H9 (cell line): ENCODE results near the gene DENND1A. TPM values are rescaled to one million over a fixed set of nuclear protein-coding genes. Genes with fewer than 3 reads are reported as not detected.
"Not testable (repeated sequence)": the region's sequence is repeated elsewhere in the genome, so short reads cannot be mapped to it uniquely, and the experiment has no call there.

ENCODE experiments used
- DNase-seq: peaks from one replicate; pipeline ENCODE4 v3.0.0-alpha.2; 2017
- H2AFZ ChIP-seq: one replicate; pipeline ENCODE4 v1.6.1; 2013; ENCODE audit warnings: mild to moderate bottlenecking, low read length, control low read depth, moderate library complexity
- H2AK5ac ChIP-seq: 2 replicates; pipeline ENCODE4 v1.6.1; 2013; ENCODE audit warnings: low read length, control low read depth, mixed read lengths; ENCODE audit not compliant: insufficient read length
- H2BK120ac ChIP-seq: one replicate; pipeline ENCODE4 v1.6.1; 2013; ENCODE audit warnings: low read depth, mild to moderate bottlenecking, low read length, control low read depth, inconsistent platforms; ENCODE audit not compliant: poor library complexity, severe bottlenecking
- H2BK12ac ChIP-seq: 2 replicates; pipeline ENCODE4 v1.6.1; 2013; ENCODE audit warnings: low read length, control low read depth, mixed read lengths, low read depth; ENCODE audit not compliant: insufficient read length
- H2BK15ac ChIP-seq: 2 replicates; pipeline ENCODE4 v1.6.1; 2013; ENCODE audit warnings: low read depth, low read length, control low read depth
- H2BK20ac ChIP-seq: one replicate; pipeline ENCODE4 v1.6.1; 2013; ENCODE audit warnings: low read depth, mild to moderate bottlenecking, low read length, control low read depth, inconsistent platforms; ENCODE audit not compliant: poor library complexity, severe bottlenecking
- H2BK5ac ChIP-seq: 2 replicates; pipeline ENCODE4 v1.6.1; 2013; ENCODE audit warnings: low read length, control low read depth, mixed read lengths; ENCODE audit not compliant: insufficient read length
- H3K14ac ChIP-seq: 2 replicates; pipeline ENCODE4 v1.6.1; 2013; ENCODE audit warnings: low read length, control low read depth; ENCODE audit not compliant: insufficient read depth
- H3K18ac ChIP-seq: 2 replicates; pipeline ENCODE4 v1.6.1; 2013; ENCODE audit warnings: low read depth, mild to moderate bottlenecking, mixed read lengths, low read length, control low read depth; ENCODE audit not compliant: insufficient read length
- H3K23ac ChIP-seq: 2 replicates; pipeline ENCODE4 v1.6.1; 2013; ENCODE audit warnings: low read length, control low read depth, mixed read lengths, low read depth; ENCODE audit not compliant: insufficient read length
- H3K23me2 ChIP-seq: 2 replicates; pipeline ENCODE4 v1.6.1; 2013; ENCODE audit warnings: low read depth, mild to moderate bottlenecking, mixed read lengths, low read length, control low read depth; ENCODE audit not compliant: insufficient read length, poor library complexity, severe bottlenecking
- H3K27ac ChIP-seq: 2 replicates; pipeline ENCODE4 v1.5.1; 2013; ENCODE audit warnings: low read length, control low read depth, mixed read lengths, low read depth; ENCODE audit not compliant: insufficient read length
- H3K27me3 ChIP-seq: 2 replicates; pipeline ENCODE4 v1.6.1; 2013; ENCODE audit warnings: low read length, control low read depth, inconsistent platforms; ENCODE audit not compliant: insufficient read depth
- H3K4ac ChIP-seq: 2 replicates; pipeline ENCODE4 v1.6.1; 2013; ENCODE audit warnings: low read depth, mild to moderate bottlenecking, control low read depth, inconsistent platforms, low read length, moderate library complexity
- H3K4me1 ChIP-seq: 2 replicates; pipeline ENCODE4 v1.6.1; 2013; ENCODE audit warnings: low read length, control low read depth, inconsistent platforms; ENCODE audit not compliant: insufficient read depth
- H3K4me2 ChIP-seq: 2 replicates; pipeline ENCODE4 v1.6.1; 2013; ENCODE audit warnings: low read length, control low read depth, mixed read lengths; ENCODE audit not compliant: insufficient read length, insufficient read depth
- H3K56ac ChIP-seq: 2 replicates; pipeline ENCODE4 v1.6.1; 2013; ENCODE audit warnings: low read depth, mild to moderate bottlenecking, mixed read lengths, low read length, control low read depth; ENCODE audit not compliant: insufficient read length
- H3K79me1 ChIP-seq: 2 replicates; pipeline ENCODE4 v1.6.1; 2013; ENCODE audit warnings: low read depth, mild to moderate bottlenecking, moderate library complexity, low read length, control low read depth, inconsistent platforms; ENCODE audit not compliant: insufficient read depth, poor library complexity, severe bottlenecking
- H3K79me2 ChIP-seq: 2 replicates; pipeline ENCODE4 v1.6.1; 2013; ENCODE audit warnings: low read length, control low read depth, inconsistent platforms; ENCODE audit not compliant: insufficient read depth
- H3K9ac ChIP-seq: 2 replicates; pipeline ENCODE4 v1.6.1; 2013; ENCODE audit warnings: low read length, control low read depth, mixed read lengths; ENCODE audit not compliant: insufficient read length; ENCODE audit errors: extremely low read depth
- H3K9me3 ChIP-seq: one replicate; pipeline ENCODE4 v1.6.1; 2013; ENCODE audit warnings: low read depth, low read length, inconsistent platforms; ENCODE audit not compliant: control insufficient read depth
- H3T11ph ChIP-seq: one replicate; pipeline ENCODE4 v1.6.1; 2013; ENCODE audit warnings: mild to moderate bottlenecking, low read length, control low read depth, inconsistent platforms
- H4K20me1 ChIP-seq: one replicate; pipeline ENCODE4 v1.6.1; 2013; ENCODE audit not compliant: control insufficient read depth, insufficient read length, insufficient read depth
- H4K5ac ChIP-seq: 2 replicates; pipeline ENCODE4 v1.6.1; 2013; ENCODE audit warnings: low read depth, mild to moderate bottlenecking, mixed read lengths, low read length, control low read depth; ENCODE audit not compliant: insufficient read length
- H4K8ac ChIP-seq: replicated peaks from 2 replicates; pipeline ENCODE4 v1.6.1; 2013; ENCODE audit warnings: low read length, control low read depth, mixed read lengths, low read depth; ENCODE audit not compliant: insufficient read length
- H4K91ac ChIP-seq: 2 replicates; pipeline ENCODE4 v1.6.1; 2013; ENCODE audit warnings: low read depth, mild to moderate bottlenecking, moderate library complexity, mixed read lengths, low read length, control low read depth; ENCODE audit not compliant: insufficient read length
- H3K27ac Mint-ChIP-seq, 3 experiments: 2 replicates in 2 of 3; 3 replicates in 1 of 3; pipeline ENCODE4 v1.8.0; 2020 to 2021; ENCODE audit warnings: mixed read lengths in 3 of 3, mild to moderate bottlenecking in 1 of 3, moderate library complexity in 1 of 3
- H3K27me3 Mint-ChIP-seq: 2 replicates; pipeline ENCODE4 v1.8.0; 2021; ENCODE audit warnings: low read depth, mild to moderate bottlenecking, moderate library complexity, mixed read lengths
- H3K36me3 Mint-ChIP-seq, 3 experiments: 2 replicates in 2 of 3; 3 replicates in 1 of 3; pipeline ENCODE4 v1.8.0; 2020 to 2021; ENCODE audit warnings: low read depth in 3 of 3, mixed read lengths in 3 of 3; ENCODE audit not compliant: insufficient read depth in 1 of 3
- H3K4me1 Mint-ChIP-seq, 2 experiments: 2 replicates each; pipeline ENCODE4 v1.8.0; 2020; ENCODE audit warnings: mixed read lengths in 2 of 2
- H3K4me3 Mint-ChIP-seq, 2 experiments: 2 replicates in 1 of 2; 3 replicates in 1 of 2; pipeline ENCODE4 v1.8.0; 2020 to 2021; ENCODE audit warnings: mild to moderate bottlenecking in 2 of 2, mixed read lengths in 2 of 2, moderate library complexity in 1 of 2
- H3K9me3 Mint-ChIP-seq, 2 experiments: 2 replicates in 1 of 2; 3 replicates in 1 of 2; pipeline ENCODE4 v1.8.0; 2020; ENCODE audit warnings: mild to moderate bottlenecking in 2 of 2, mixed read lengths in 2 of 2, moderate library complexity in 1 of 2
- WGBS: extraction: QIAGEN DNeasy Blood & Tissue Kit; methylation state at CpG from one replicate; pipeline ENCODE4 v1.1.7; 2013; ENCODE audit warnings: missing lambda C conversion rate, low lambda C conversion rate, mixed read lengths; ENCODE audit not compliant: insufficient read length; ENCODE audit errors: extremely low coverage; 5-methylcytosine and 5-hydroxymethylcytosine counted together
- total RNA-seq: library from RNA; stranded (reverse); gene quantifications from 2 replicates; pipeline ENCODE4 v1.2.1, GENCODE V29; 2021
- TF ChIP-seq, protein P1 (sequence below): fragments of 200-600 bp; sonication (generic); conservative IDR thresholded peaks from 3 replicates; pipeline ENCODE4 v1.8.0; 2021; ENCODE audit warnings: antibody characterized with exemption, mild to moderate bottlenecking

DENND1A gene
- total RNA-seq, 1 experiment from 2014 or later: 20.4 TPM

GRCh38 chr9:123334639-123335038, 595.3 kb downstream of the DENND1A start:
- Histone ChIP-seq H2AK5ac (no peak overlapping the region), H2AFZ (no peak overlapping the region), H2BK15ac (no peak overlapping the region), H3K27me3 (no peaks in the 10 kb centered on the region), H2BK12ac (no peak overlapping the region), H3K9me3 (no peaks in the 10 kb centered on the region), H3T11ph (no peak overlapping the region), H3K27ac (no peak overlapping the region), H3K23me2 (no peaks in the 10 kb centered on the region), H3K23ac (no peak overlapping the region), H3K56ac (no peak overlapping the region), H3K9ac (no peak overlapping the region), H3K4ac (no peak overlapping the region), H2BK5ac (no peak overlapping the region), H4K20me1 (no peaks in the 10 kb centered on the region), H3K14ac (no peak overlapping the region), H3K79me2 (no peaks in the 10 kb centered on the region), H4K8ac (no peak overlapping the region), H4K5ac (no peak overlapping the region), H3K79me1 (no peaks in the 10 kb centered on the region), H4K91ac (no peak overlapping the region), H2BK20ac (no peak overlapping the region), H3K18ac (no peak overlapping the region), H2BK120ac (no peak overlapping the region), H3K4me2 (no peak overlapping the region), H3K4me1 (peaks cover 2% of the 10 kb centered on the region; the same call in 1 of the 2 replicates)
- Mint-ChIP-seq H3K4me3 (no peak overlapping the region), H3K27ac (no peak overlapping the region), H3K9me3 (no peaks in the 10 kb centered on the region), H3K36me3 (no peaks in the 10 kb centered on the region), H3K4me1 (peaks cover 17 to 25% of the 10 kb centered on the region in 2 experiments), H3K27me3 (no peaks in the 10 kb centered on the region; the same call in none of the 2 replicates)
- TF ChIP-seq, protein P1, sequence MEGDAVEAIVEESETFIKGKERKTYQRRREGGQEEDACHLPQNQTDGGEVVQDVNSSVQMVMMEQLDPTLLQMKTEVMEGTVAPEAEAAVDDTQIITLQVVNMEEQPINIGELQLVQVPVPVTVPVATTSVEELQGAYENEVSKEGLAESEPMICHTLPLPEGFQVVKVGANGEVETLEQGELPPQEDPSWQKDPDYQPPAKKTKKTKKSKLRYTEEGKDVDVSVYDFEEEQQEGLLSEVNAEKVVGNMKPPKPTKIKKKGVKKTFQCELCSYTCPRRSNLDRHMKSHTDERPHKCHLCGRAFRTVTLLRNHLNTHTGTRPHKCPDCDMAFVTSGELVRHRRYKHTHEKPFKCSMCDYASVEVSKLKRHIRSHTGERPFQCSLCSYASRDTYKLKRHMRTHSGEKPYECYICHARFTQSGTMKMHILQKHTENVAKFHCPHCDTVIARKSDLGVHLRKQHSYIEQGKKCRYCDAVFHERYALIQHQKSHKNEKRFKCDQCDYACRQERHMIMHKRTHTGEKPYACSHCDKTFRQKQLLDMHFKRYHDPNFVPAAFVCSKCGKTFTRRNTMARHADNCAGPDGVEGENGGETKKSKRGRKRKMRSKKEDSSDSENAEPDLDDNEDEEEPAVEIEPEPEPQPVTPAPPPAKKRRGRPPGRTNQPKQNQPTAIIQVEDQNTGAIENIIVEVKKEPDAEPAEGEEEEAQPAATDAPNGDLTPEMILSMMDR: no peak
- no CpG with 5 or more reads among the region's 3 CpGs for WGBS
- DNase-seq: no peak

- H2BK120ac ChIP-seq, H3K79me2 ChIP-seq, H3K36me3 Mint-ChIP-seq, H3K27ac ChIP-seq, H3K9me3 ChIP-seq, H4K5ac ChIP-seq, H3K14ac ChIP-seq, H3K27ac Mint-ChIP-seq, H3K23me2 ChIP-seq, H2BK12ac ChIP-seq, H3K4ac ChIP-seq, H3K4me1 ChIP-seq, H3K23ac ChIP-seq, H3K9me3 Mint-ChIP-seq, H3K4me3 Mint-ChIP-seq, H3K9ac ChIP-seq, H2BK5ac ChIP-seq, H2AFZ ChIP-seq, H3K4me2 ChIP-seq, H3K79me1 ChIP-seq, H3K18ac ChIP-seq, H4K20me1 ChIP-seq, H4K8ac ChIP-seq, H3K27me3 Mint-ChIP-seq, H2BK20ac ChIP-seq, H3T11ph ChIP-seq, H4K91ac ChIP-seq, H3K56ac ChIP-seq, H3K27me3 ChIP-seq, H2BK15ac ChIP-seq, DNase-seq, H2AK5ac ChIP-seq: not testable (repeated sequence)
- H3K4me1 Mint-ChIP-seq: peaks cover 15 to 18% of the 10 kb centered on the region in 2 experiments
- no CpG with 5 or more reads among the region's 8 CpGs for WGBS
Observed at GRCh38 chr9:123333058-123333669, 596.8 kb downstream of the DENND1A start.
